ENCODE data around the gene TCF20. TPM values are rescaled to one million over a fixed set of nuclear protein-coding genes. Genes with fewer than 3 reads are reported as not detected.

TCF20 gene
- 10 to 100 TPM; 17.4 to 28.8 (median 24.7) TPM for total RNA-seq

- Histone ChIP-seq H3K36me3 (no peaks in the 10 kb centered on the region), H3K27ac (peak within 1 kb of the TSS; percentile 46 to 96 (median 88)), H3K27me3 (no peaks in the 10 kb centered on the region), H3K9me3 (no peaks in the 10 kb centered on the region), H3K4me1 (peaks cover 0 to 30% (median 12%) of the 10 kb centered on the region in 4 donors), H3K4me3 (peak within 1 kb of the TSS; percentile 67 to 100 (median 94))
- peak; percentile 70 to 73 for DNase-seq (ENCODE audit: low spot score in 2 of 2)
- TF ChIP-seq CTCF (IDR thresholded peaks at IDR 0.05) (no peak), POLR2A (IDR thresholded peaks at IDR 0.05) (peak in 1 of 2 donors; percentile 31), EP300 (IDR thresholded peaks at IDR 0.05) (peak in 1 of 2 donors; percentile 39)
- 3 to 6% methylated on average over 31 to 43 of the region's 91 CpGs for WGBS, 2 donors
Observed at GRCh38 chr22:42270510-42271190, at the start of gene TCF20. TSS of gene TCF20 (minus strand) at chr22:42270653. CDS start at chr22:42215305, 55,348 bp downstream.

- H3K9me3 ChIP-seq: no peaks in the 10 kb centered on the region
- TF ChIP-seq EP300 (IDR thresholded peaks at IDR 0.05): no peak
- TF ChIP-seq CTCF (IDR thresholded peaks at IDR 0.05): no peak
- TF ChIP-seq POLR2A (IDR thresholded peaks at IDR 0.05): no peak
- H3K27ac ChIP-seq: no peak overlapping the region
- no peak overlapping the region for H3K4me3 ChIP-seq
- 81 to 89% methylated on average over 5 to 6 of the region's 6 CpGs for WGBS, 2 donors
- no peaks in the 10 kb centered on the region for H3K36me3 ChIP-seq
- no peak for DNase-seq (ENCODE audit: low spot score in 2 of 2)
- peaks cover 0 to under 1% of the 10 kb centered on the region in 2 donors for H3K27me3 ChIP-seq
- peaks cover 0 to 24% (median 4%) of the 10 kb centered on the region in 4 donors for H3K4me1 ChIP-seq
Observed at GRCh38 chr22:42319386-42319785, 48.9 kb upstream of the TCF20 start.

GRCh38 chr22:42318967-42319366, 48.5 kb upstream of the TCF20 start:
- no peak overlapping the region for H3K27ac ChIP-seq
- H3K4me1 ChIP-seq: peaks cover 0 to 24% (median 4%) of the 10 kb centered on the region in 4 donors
- WGBS, 2 donors: 89% methylated on average over 3 of the region's 3 CpGs
- H3K9me3 ChIP-seq: no peaks in the 10 kb centered on the region
- H3K27me3 ChIP-seq: peaks cover 0 to 5% of the 10 kb centered on the region in 2 donors
- TF ChIP-seq POLR2A (IDR thresholded peaks at IDR 0.05) (no peak), CTCF (IDR thresholded peaks at IDR 0.05) (no peak), EP300 (IDR thresholded peaks at IDR 0.05) (no peak)
- no peak for DNase-seq (ENCODE audit: low spot score in 2 of 2)
- no peaks in the 10 kb centered on the region for H3K36me3 ChIP-seq
- H3K4me3 ChIP-seq: no peak overlapping the region

- no peak overlapping the region for H3K27ac ChIP-seq
- H3K4me3 ChIP-seq: no peak overlapping the region
- peaks cover 0 to 24% (median 4%) of the 10 kb centered on the region in 4 donors for H3K4me1 ChIP-seq
- H3K27me3 ChIP-seq: peaks cover 0 to 9% of the 10 kb centered on the region in 2 donors
- no peak for TF ChIP-seq POLR2A (IDR thresholded peaks at IDR 0.05)
- TF ChIP-seq CTCF (IDR thresholded peaks at IDR 0.05): no peak
- TF ChIP-seq EP300 (IDR thresholded peaks at IDR 0.05): no peak
- 76 to 77% methylated on average over 24 to 25 of the region's 25 CpGs for WGBS, 2 donors
- no peaks in the 10 kb centered on the region for H3K36me3 ChIP-seq
- no peak for DNase-seq (ENCODE audit: low spot score in 2 of 2)
- no peaks in the 10 kb centered on the region for H3K9me3 ChIP-seq
Observed at GRCh38 chr22:42317691-42318547, 47.5 kb upstream of the TCF20 start.

Measured in tibial nerve (tissue), 4 donors.